HG03521 (cell line): ENCODE measurements around the gene NKAIN2.
"Not testable (repeated sequence)": the region's sequence is repeated elsewhere in the genome, so short reads cannot be mapped to it uniquely, and the experiment has no call there.

ENCODE experiments used
- ATAC-seq: cut with Tn5 transposase; IDR thresholded peaks from one replicate; pipeline ENCODE4 v1.9.1; 2021; ENCODE audit warnings: mild to moderate bottlenecking, moderate library complexity; ENCODE audit not compliant: unreplicated experiment

Gene NKAIN2

DNA sequence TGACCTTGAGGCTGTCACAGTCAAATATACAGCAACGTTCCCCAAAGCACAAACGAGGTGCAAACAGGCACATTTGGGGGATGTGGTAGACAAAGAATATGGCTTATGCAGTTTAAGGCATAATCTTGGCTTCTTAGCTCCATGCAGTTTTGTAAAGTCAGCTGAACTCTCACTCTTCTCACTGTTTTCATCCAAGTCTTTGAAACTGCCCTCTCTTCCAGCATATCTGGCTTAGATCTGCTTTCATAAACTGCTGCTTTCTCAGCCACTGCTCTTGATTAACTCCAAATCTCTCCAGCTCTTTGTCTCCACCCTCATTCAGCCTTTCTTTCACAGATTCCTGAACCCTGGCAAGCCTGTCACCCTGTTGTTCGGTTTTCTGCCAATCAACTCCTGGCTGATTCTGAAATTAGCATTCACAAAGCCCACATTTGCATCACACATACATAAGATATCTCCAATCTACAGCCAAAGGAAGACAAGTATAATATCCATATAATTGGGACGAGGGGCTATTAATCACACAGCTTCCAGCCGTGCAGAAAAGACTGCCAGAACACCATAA lies 857.5 kb downstream of the NKAIN2 start:
- no peak for ATAC-seq

- no peak for ATAC-seq
Measured at GRCh38 chr6:124668028-124668427, 864.4 kb downstream of the NKAIN2 start.

- ATAC-seq = no peak
Measured at GRCh38 chr6:124669713-124670480, 866.2 kb downstream of the NKAIN2 start.

- no peak for ATAC-seq
Measured at GRCh38 chr6:124670801-124671200, 867.1 kb downstream of the NKAIN2 start.

GRCh38 chr6:124671324-124671723 lies 867.7 kb downstream of the NKAIN2 start:
- ATAC-seq = no peak

DNA sequence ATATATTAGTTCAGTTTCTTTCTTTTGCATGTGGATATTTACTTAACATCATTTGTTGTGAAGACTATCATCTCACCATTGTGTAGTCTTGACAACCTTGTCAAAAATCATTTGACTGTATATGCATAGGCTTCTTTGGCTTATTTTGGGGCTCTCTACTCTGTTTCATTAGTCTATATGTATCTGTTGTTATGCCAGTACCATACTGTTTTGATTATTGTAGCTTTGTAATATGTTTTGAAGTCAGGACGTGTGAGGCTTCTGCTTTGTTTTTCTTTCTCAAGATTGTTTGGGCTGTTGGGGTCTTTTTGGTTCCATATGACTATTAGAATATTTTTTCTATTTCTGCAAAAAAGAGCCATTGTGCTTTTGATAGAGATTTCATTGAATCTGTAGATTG lies 870.4 kb downstream of the NKAIN2 start:
- no peak for ATAC-seq

DNA sequence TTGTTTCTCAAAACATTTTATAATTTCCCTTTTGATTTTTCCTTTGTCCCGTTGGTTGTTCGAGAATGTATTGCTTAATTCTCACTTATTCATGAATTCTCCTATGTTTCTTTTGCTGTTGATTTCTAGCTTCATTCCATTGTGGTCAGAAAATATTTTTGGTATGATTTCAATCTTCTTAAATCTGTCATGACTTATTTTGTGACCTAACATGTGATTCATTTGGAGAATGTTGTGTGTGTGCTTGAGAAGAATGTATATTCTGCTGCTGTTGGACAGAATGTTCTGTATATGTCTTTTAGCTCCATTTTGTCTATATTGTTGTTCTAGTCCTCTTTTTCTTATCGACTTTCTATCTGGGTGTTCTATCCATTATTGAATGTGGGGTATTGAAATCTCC lies 872.4 kb downstream of the NKAIN2 start:
- ATAC-seq = no peak

DNA sequence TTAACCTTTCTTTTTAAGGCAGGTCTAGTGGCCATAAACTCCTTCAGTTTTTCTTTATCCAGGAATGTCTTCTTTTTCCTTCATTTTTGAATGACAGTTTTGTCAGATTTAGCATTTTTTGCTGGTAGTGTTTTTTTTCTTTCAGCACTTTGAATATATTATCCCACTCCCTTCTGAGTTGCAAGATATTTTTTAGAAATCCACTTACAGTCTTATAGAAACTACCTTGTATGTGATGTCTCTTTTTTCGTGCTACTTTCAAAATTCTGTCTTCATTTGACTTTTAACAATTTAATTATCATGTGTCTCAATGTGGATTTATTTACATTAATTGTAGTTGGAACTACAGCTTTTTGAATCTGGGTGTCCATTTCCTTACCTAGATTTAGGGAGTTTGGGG lies 874.2 kb downstream of the NKAIN2 start:
- no peak for ATAC-seq

GRCh38 chr6:124679387-124679786 lies 875.7 kb downstream of the NKAIN2 start:
- ATAC-seq = no peak

- ATAC-seq = no peak
Measured at GRCh38 chr6:124682751-124683150, 879.1 kb downstream of the NKAIN2 start.

GRCh38 chr6:124683507-124683906 lies 879.8 kb downstream of the NKAIN2 start:
- ATAC-seq = no peak

GRCh38 chr6:124684621-124685020 lies 881.0 kb downstream of the NKAIN2 start:
- no peak for ATAC-seq

- ATAC-seq = no peak
Measured at GRCh38 chr6:124688369-124688768, 884.7 kb downstream of the NKAIN2 start.

GRCh38 chr6:124694139-124694705 lies 890.6 kb downstream of the NKAIN2 start:
- no peak for ATAC-seq

DNA sequence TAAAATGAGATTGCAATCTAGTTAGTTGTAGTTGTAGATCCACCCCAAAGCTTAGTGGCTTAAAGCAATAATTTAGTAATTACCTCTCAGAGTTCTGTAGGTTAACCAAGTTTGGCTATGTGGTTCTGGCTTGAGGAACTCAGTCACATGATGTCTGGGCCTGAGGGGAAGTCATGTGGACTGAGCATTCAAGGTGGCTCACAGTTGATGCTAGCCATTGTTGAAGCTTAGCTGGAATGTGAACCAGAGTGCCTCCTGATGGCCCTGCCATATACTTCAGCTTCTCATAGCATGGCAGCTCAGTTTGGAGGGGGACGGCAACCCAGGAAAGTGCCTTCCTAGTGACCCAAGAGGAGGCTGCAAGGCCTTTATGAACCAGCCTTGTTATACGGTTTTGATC lies 895.4 kb downstream of the NKAIN2 start:
- ATAC-seq = no peak

GRCh38 chr6:124703541-124703940 lies 899.9 kb downstream of the NKAIN2 start:
- no peak for ATAC-seq

DNA sequence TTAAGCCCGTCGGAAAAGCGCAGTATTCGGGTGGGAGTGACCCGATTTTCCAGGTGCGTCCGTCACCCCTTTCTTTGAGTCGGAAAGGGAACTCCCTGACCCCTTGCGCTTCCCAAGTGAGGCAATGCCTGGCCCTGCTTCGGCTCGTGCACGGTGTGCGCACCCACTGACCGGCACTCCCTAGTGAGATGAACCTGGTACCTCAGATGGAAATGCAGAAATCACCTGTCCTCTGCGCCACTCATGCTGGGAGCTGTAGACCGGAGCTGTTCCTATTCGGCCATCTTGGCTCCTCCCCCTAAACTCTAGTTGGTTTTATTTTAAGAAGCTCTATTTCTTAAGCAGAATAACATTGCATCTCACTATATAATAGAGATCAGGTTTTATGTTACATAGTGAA lies 908.9 kb downstream of the NKAIN2 start:
- not testable (repeated sequence) for ATAC-seq

DNA sequence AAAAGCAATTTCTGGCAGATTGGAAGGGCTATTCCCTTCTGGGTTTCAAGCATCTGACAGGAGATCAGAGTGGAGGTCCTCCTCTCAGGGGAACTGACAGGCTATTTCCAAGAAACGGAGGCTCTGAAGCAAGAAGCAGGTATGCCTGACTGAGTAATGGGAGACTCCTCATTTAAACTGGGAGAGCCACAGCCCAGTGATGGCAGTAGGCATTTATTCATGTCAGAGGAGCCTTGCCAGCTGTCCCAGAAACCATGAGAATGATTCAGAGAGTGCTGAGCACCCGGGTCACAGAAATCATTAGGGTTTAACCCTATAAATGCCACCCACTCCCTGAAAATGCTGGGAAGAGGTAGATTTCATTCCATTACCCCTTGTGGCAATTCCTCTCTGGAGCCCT lies 911.1 kb downstream of the NKAIN2 start:
- no peak for ATAC-seq

GRCh38 chr6:124719913-124720312 lies 916.2 kb downstream of the NKAIN2 start:
- no peak for ATAC-seq

DNA sequence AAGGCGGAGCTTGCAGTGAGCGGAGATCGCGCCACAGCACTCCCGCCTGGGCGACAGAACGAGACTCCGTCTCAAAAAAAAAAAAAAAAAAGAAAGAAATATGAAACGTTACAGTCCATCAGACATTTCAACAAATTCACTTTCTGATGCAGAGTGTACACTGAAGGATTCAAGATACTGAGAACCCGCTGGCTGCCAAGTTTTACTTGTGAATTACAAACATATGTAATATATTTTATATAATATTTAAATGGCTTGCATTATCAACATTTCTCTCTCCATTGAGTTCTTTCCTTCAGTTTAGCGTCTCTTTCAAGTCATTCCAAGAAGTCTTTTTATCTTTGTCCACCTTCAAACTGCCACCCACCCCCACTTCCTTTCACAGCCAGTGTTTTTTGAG lies 917.7 kb downstream of the NKAIN2 start:
- ATAC-seq = no peak

DNA sequence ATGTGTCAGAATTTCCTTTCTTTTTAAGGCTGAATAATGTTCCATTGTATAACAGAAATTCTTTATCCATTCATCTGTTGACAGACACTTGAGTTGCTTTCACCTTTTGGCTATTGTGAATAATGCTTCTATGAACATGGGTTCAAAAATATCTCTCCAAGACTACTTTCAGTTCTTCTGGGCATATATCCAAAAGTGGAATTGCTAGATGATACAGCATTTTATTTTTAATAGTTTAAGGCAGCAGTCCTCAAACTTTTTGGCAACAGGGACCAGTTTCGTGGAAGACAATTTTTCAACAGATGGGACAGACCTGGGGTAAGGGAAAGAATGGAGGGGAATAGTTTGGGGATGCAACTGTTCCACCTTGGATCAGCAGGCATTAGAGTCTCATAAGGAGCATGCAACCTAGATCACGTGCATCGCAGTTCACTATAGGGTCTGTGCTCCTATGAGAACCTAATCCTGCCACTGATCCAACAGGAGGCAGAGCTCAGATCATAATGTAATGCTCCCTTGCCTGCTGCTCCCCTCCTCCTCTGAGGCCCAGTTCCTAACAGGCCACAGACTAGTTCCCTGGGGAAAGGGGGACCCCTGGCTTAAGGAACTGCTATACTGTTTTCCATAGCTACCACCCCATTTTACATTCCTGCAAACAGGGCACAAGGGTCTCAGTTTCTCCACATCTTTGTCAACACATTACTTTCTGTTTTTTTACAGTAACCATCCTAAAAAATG lies 918.6 kb downstream of the NKAIN2 start:
- no peak for ATAC-seq

DNA sequence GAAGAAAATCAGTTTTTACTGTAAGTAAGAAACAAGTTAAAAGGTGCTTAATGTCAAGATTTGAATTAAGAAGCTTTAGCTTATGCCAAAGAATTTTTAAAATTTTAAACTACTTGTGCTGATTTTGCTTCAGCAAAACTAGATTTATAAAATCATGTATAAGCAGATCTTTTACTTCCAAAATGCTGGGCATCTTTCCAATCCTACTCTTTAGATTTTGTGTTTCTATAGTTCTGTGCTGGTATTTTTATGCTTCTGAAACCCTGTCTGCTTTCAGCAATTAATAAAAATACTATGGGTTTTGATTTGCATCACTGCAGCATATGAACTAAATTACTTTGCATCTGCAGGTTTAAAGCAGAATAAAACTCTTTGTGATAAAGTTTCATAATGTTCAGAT lies 920.0 kb downstream of the NKAIN2 start:
- no peak for ATAC-seq
